Loucy (cell line): ENCODE measurements around the gene DOLPP1.

Experiments used
- H2AFZ ChIP-seq: fragments of 200-600 bp; sonication (generic); 2 replicates; pipeline ENCODE4 v1.6.0; 2016; ENCODE audit warnings: antibody characterized with exemption, mild to moderate bottlenecking, low read length, moderate library complexity
- H3F3A ChIP-seq: fragments of 200-600 bp; 2 replicates; pipeline ENCODE4 v1.6.0; 2016; ENCODE audit warnings: antibody characterized with exemption, low read depth, mild to moderate bottlenecking
- H3K27me3 ChIP-seq: fragments of 200-600 bp; sonication (generic); 2 replicates; pipeline ENCODE4 v1.6.1; 2014; ENCODE audit warnings: low read length, mild to moderate bottlenecking; ENCODE audit not compliant: insufficient read depth, poor library complexity, severe bottlenecking
- H3K36me3 ChIP-seq: fragments of 200-600 bp; sonication (generic); 2 replicates; pipeline ENCODE4 v1.6.1; 2016; ENCODE audit warnings: low read length; ENCODE audit not compliant: insufficient read depth
- H3K4me1 ChIP-seq: fragments of 200-600 bp; sonication (generic); 2 replicates; pipeline ENCODE4 v1.5.1; 2014; ENCODE audit warnings: low read length, mild to moderate bottlenecking; ENCODE audit not compliant: insufficient read depth, poor library complexity, severe bottlenecking
- H3K4me2 ChIP-seq: fragments of 200-600 bp; sonication (generic); 2 replicates; pipeline ENCODE4 v1.6.0; 2014; ENCODE audit warnings: antibody characterized with exemption, low read length, low read depth, mild to moderate bottlenecking; ENCODE audit not compliant: poor library complexity, severe bottlenecking
- H3K4me3 ChIP-seq: fragments of 200-600 bp; sonication (generic); 2 replicates; pipeline ENCODE4 v1.5.1; 2014; ENCODE audit warnings: low read length, mild to moderate bottlenecking, mixed read lengths; ENCODE audit not compliant: poor library complexity, severe bottlenecking
- H3K79me2 ChIP-seq: fragments of 200-600 bp; sonication (generic); 2 replicates; pipeline ENCODE4 v1.6.1; 2014; ENCODE audit warnings: low read length; ENCODE audit not compliant: insufficient read depth
- H3K9ac ChIP-seq: fragments of 200-600 bp; sonication (generic); 2 replicates; pipeline ENCODE4 v1.6.0; 2014; ENCODE audit warnings: mild to moderate bottlenecking, low read depth, low read length, moderate library complexity; ENCODE audit not compliant: poor library complexity, severe bottlenecking
- H3K9me2 ChIP-seq: fragments of 200-600 bp; sonication (generic); replicated peaks from 2 replicates; pipeline ENCODE4 v1.6.1; 2016; ENCODE audit warnings: low read depth, low read length, mixed read lengths
- H3K9me3 ChIP-seq: fragments of 200-600 bp; sonication (generic); 2 replicates; pipeline ENCODE4 v1.6.1; 2014; ENCODE audit warnings: mild to moderate bottlenecking, antibody characterized with exemption, low read length, low read depth; ENCODE audit not compliant: insufficient read depth
- H4K20me1 ChIP-seq: fragments of 200-600 bp; sonication (generic); 2 replicates; pipeline ENCODE4 v1.6.0; 2014; ENCODE audit warnings: antibody characterized with exemption, low read length, mild to moderate bottlenecking; ENCODE audit not compliant: insufficient read depth, poor library complexity, severe bottlenecking
- CTCF ChIP-seq: fragments of 200-600 bp; sonication (generic); conservative IDR thresholded peaks from 2 replicates; pipeline ENCODE4 v1.5.1; 2014; ENCODE audit warnings: mild to moderate bottlenecking, antibody characterized with exemption, low read length
- EZH2phosphoT487 ChIP-seq: fragments of 200-600 bp; IDR thresholded peaks from 2 replicates; pipeline ENCODE4 v1.6.1; 2018; ENCODE audit warnings: antibody characterized with exemption, mild to moderate bottlenecking, moderate library complexity, borderline replicate concordance

DOLPP1 gene

GRCh38 chr9:129100383-129101169 lies 19.7 kb downstream of the DOLPP1 start:
- no peak overlapping the region for H3K4me3 ChIP-seq
- no peaks in the 10 kb centered on the region for H3K36me3 ChIP-seq
- no peaks in the 10 kb centered on the region for H3F3A ChIP-seq
- H3K4me2 ChIP-seq = no peak overlapping the region
- H3K79me2 ChIP-seq = no peaks in the 10 kb centered on the region
- H4K20me1 ChIP-seq = no peaks in the 10 kb centered on the region
- TF ChIP-seq EZH2phosphoT487 (no peak), CTCF (no peak)
- H3K27me3 ChIP-seq = no peaks in the 10 kb centered on the region
- H3K9me3 ChIP-seq = no peaks in the 10 kb centered on the region
- H3K4me1 ChIP-seq = no peaks in the 10 kb centered on the region
- H3K9ac ChIP-seq = no peak overlapping the region
- no peaks in the 10 kb centered on the region for H3K9me2 ChIP-seq
- H2AFZ ChIP-seq = no peak overlapping the region

GRCh38 chr9:129101279-129101678 lies 20.4 kb downstream of the DOLPP1 start:
- H3K9me3 ChIP-seq = no peaks in the 10 kb centered on the region
- no peak overlapping the region for H2AFZ ChIP-seq
- H3K4me3 ChIP-seq = no peak overlapping the region
- H3F3A ChIP-seq = no peaks in the 10 kb centered on the region
- no peaks in the 10 kb centered on the region for H4K20me1 ChIP-seq
- no peaks in the 10 kb centered on the region for H3K9me2 ChIP-seq
- no peaks in the 10 kb centered on the region for H3K27me3 ChIP-seq
- no peaks in the 10 kb centered on the region for H3K79me2 ChIP-seq
- H3K36me3 ChIP-seq = no peaks in the 10 kb centered on the region
- TF ChIP-seq EZH2phosphoT487 (no peak), CTCF (no peak)
- no peaks in the 10 kb centered on the region for H3K4me1 ChIP-seq
- H3K9ac ChIP-seq = no peak overlapping the region
- H3K4me2 ChIP-seq = no peak overlapping the region

- Histone ChIP-seq H2AFZ (no peak overlapping the region), H4K20me1 (no peaks in the 10 kb centered on the region), H3K4me2 (no peak overlapping the region), H3K9me2 (no peaks in the 10 kb centered on the region), H3K4me3 (no peak overlapping the region), H3K9me3 (no peaks in the 10 kb centered on the region), H3K79me2 (no peaks in the 10 kb centered on the region), H3K27me3 (no peaks in the 10 kb centered on the region), H3F3A (no peaks in the 10 kb centered on the region), H3K4me1 (no peaks in the 10 kb centered on the region), H3K36me3 (no peaks in the 10 kb centered on the region), H3K9ac (no peak overlapping the region)
- TF ChIP-seq CTCF = no peak
- no peak for TF ChIP-seq EZH2phosphoT487
Measured at GRCh38 chr9:129102095-129102525, 21.2 kb downstream of the DOLPP1 start.
